Measurements from ENCODE around the gene ATAD3A. TPM values are rescaled to one million over a fixed set of nuclear protein-coding genes. Genes with fewer than 3 reads are reported as not detected.

ATAD3A gene
- total and polyA plus RNA-seq, 3 donors from 2014 or later: 22.0 to 37.4 (median 35.7) TPM

DNA sequence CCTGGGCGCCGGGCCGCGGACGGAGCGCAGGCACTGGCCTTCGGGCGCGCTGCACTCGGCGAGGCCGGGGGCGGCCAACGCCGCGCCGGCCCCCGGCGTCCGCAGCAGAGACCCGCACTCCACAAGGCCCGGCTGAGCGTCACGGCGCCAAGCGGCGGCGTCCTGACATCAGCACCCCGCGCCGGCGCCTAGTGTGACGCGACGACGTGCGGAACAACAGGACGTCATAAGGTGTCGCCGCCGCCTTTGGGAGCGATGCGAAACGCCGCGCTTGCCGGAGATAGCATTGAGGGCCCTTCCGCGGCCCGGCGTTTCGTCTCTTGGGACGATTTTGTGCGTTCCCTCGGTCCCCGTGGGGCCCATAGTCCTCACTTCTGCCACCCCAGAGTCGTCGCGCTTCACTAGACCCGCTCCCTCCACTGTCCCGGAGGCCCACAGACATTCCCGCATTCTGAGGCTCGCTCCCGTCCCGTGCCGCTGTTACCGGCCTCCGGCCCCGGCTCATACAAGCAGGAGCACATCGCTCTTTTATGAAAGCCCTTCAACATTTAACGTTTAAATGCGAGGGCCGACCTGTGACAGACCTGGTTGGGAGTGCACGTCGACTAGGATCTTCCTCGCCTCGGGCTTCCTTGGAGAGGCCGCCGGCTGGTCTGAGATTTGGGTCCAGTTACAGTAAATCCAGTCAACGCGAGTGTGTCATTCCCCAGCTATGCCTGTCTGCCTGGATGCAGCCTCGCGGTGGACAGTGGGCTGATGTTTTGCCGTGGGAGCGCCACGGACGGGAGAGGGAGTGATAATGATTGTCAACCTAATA lies 63.0 kb downstream of the ATAD3A start, which contains the start of gene SSU72:
TSS of gene SSU72 (minus strand) at position 143 of the 817 bp plus-strand sequence. CDS start 306 bp downstream, outside the sequence.
- no peaks in the 10 kb centered on the region for H3K27me3 ChIP-seq
- no peaks in the 10 kb centered on the region for H3K9me3 ChIP-seq
- H3K4me3 ChIP-seq: peak within 1 kb of the TSS; percentile 99 to 100
- H3K36me3 ChIP-seq (ENCODE audit: low read depth, missing control alignments): no peaks in the 10 kb centered on the region
- peak within 1 kb of the TSS; percentile 96 to 98 for H3K27ac ChIP-seq
- intact Hi-C loops (cut with DNase I; ENCODE audit: low total_unique reads): no loop called here
- TF ChIP-seq POLR2A (IDR thresholded peaks at IDR 0.05): no peak
- TF ChIP-seq, protein P1, sequence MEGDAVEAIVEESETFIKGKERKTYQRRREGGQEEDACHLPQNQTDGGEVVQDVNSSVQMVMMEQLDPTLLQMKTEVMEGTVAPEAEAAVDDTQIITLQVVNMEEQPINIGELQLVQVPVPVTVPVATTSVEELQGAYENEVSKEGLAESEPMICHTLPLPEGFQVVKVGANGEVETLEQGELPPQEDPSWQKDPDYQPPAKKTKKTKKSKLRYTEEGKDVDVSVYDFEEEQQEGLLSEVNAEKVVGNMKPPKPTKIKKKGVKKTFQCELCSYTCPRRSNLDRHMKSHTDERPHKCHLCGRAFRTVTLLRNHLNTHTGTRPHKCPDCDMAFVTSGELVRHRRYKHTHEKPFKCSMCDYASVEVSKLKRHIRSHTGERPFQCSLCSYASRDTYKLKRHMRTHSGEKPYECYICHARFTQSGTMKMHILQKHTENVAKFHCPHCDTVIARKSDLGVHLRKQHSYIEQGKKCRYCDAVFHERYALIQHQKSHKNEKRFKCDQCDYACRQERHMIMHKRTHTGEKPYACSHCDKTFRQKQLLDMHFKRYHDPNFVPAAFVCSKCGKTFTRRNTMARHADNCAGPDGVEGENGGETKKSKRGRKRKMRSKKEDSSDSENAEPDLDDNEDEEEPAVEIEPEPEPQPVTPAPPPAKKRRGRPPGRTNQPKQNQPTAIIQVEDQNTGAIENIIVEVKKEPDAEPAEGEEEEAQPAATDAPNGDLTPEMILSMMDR (IDR thresholded peaks at IDR 0.05): peak in 1 of 3 experiments; percentile 7
- DNase-seq: peak; percentile 95
- WGBS, 2 donors: 0 to 1% methylated on average over 40 to 74 of the region's 87 CpGs
- H3K4me1 ChIP-seq: peaks cover 22% of the 10 kb centered on the region

DNA sequence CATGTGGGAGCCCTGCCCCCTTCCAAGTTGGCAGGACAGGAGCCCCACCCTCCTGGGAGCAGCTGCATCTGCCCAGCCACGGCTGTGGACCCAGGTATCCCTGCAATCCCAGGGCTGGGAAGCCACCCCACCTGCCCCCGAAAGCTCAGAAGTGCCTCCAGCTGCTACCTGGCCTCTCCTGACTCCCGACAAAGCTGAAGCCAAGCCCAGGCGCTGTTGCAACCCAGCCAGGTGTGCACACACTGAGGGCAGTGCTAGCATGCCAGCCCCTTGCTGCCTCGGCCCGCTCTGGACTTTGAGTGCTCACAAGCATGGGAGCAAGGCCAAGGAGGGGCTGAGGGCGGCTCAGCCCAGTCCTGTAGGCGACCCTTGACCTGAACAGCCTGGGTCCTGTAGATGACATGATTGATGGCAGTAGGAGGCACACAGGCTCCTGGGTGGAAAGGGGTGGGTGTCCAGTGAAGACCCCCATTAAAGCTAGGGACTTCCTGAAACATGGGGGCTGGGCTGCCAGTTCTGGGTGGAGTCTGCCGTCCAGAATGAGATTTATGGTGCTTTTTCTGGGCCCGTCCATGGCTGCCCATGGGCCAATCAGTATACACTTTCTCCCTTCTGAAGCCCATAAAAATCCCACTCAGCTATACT lies 65.5 kb downstream of the ATAD3A start:
- Histone ChIP-seq H3K4me3 (no peak overlapping the region), H3K36me3 (ENCODE audit: low read depth, missing control alignments) (no peaks in the 10 kb centered on the region), H3K27ac (no peak overlapping the region), H3K27me3 (no peaks in the 10 kb centered on the region), H3K4me1 (peaks cover 16% of the 10 kb centered on the region), H3K9me3 (no peaks in the 10 kb centered on the region)
- intact Hi-C loops (cut with DNase I; ENCODE audit: low total_unique reads): no loop called here
- TF ChIP-seq POLR2A (IDR thresholded peaks at IDR 0.05): no peak
- TF ChIP-seq, protein P1 (IDR thresholded peaks at IDR 0.05): no peak
- no peak for DNase-seq
- 47 to 71% methylated on average over 4 to 10 of the region's 10 CpGs for WGBS, 2 donors

DNA sequence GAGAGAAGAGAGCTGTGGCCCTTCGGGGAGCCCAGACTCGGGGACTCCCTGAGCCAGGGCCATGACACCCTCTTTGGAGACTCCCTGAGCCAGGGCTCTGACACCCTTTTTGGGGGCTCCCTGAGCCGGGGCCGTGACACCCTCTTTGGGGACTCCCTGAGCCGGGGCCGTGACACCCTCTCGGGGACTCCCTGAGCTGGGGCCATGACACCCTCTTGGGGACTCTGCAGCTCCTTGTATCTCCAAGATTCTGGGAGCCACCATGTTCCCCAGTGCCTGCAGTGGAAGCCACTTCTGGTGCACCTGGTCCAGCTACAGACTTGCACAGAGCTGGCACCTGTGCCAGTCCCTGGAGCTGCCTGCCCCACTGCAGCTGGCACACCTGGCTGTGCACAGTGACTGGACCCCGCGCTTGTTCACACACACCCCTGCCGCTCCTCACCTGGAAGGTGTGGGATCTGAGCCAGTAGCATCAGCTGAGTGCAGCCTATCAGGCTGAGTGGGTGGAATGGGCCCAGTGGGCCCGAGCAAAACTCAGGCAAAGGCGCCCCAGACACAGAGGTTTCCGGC lies 66.5 kb downstream of the ATAD3A start:
- TF ChIP-seq, protein P1 (IDR thresholded peaks at IDR 0.05): no peak
- TF ChIP-seq POLR2A (IDR thresholded peaks at IDR 0.05): no peak
- WGBS, 2 donors: 85 to 93% methylated on average over 7 to 13 of the region's 13 CpGs
- intact Hi-C loops (cut with DNase I; ENCODE audit: low total_unique reads): no loop called here

DNA sequence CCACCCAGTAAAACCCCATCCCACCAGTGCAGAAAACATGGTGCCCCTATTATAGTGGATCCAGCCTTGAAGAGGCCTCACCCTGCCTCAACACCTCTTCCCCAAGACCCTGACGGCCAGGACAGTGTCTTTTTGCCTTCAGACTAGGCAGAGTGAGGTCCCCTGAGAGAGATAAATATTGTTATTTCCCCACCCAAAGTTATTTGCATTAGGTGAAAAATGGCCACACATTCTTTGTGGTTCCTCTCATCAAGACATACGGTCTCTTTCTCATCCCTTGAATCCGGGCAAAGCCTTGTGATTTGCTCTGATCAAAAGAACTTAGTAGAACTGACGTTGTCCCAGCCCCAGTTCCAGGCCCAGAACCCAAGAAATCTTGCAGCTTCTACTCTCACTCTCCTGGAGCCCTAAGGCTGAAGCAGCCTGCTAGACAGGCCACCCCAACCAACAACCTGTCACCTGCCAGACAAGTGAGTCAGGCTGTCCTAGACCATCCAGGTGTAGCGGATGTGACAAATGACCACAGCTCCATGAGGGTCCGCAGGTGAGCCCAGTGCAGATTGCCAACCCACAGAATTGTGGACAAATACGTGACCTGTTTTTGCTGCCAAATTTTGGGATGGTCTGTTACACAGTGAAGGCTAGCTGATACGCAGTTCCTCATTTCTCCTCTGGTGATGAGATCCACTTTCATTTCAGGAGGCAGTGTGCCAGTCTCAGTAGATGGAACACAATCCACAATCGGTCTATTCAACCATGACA lies 70.8 kb downstream of the ATAD3A start:
- no peak overlapping the region for H3K4me3 ChIP-seq
- no peaks in the 10 kb centered on the region for H3K36me3 ChIP-seq (ENCODE audit: low read depth, missing control alignments)
- intact Hi-C loops (cut with DNase I; ENCODE audit: low total_unique reads): no loop called here
- H3K9me3 ChIP-seq: no peaks in the 10 kb centered on the region
- no peak for DNase-seq
- 76% methylated on average over 9 of the region's 9 CpGs for WGBS, 2 donors
- no peaks in the 10 kb centered on the region for H3K4me1 ChIP-seq
- no peaks in the 10 kb centered on the region for H3K27me3 ChIP-seq
- TF ChIP-seq POLR2A (IDR thresholded peaks at IDR 0.05): no peak
- TF ChIP-seq, protein P1 (IDR thresholded peaks at IDR 0.05): no peak
- H3K27ac ChIP-seq: no peak overlapping the region

More for the DNA sequence above, 66.5 kb downstream of the ATAD3A start:
- DNase-seq: no peak
- no peak overlapping the region for H3K4me3 ChIP-seq
- no peaks in the 10 kb centered on the region for H3K36me3 ChIP-seq (ENCODE audit: low read depth, missing control alignments)
- H3K27ac ChIP-seq: no peak overlapping the region
- no peaks in the 10 kb centered on the region for H3K9me3 ChIP-seq
- peaks cover 9% of the 10 kb centered on the region for H3K4me1 ChIP-seq
- no peaks in the 10 kb centered on the region for H3K27me3 ChIP-seq
